Measurements from ENCODE around the gene TMEM63B.

Gene TMEM63B

DNA sequence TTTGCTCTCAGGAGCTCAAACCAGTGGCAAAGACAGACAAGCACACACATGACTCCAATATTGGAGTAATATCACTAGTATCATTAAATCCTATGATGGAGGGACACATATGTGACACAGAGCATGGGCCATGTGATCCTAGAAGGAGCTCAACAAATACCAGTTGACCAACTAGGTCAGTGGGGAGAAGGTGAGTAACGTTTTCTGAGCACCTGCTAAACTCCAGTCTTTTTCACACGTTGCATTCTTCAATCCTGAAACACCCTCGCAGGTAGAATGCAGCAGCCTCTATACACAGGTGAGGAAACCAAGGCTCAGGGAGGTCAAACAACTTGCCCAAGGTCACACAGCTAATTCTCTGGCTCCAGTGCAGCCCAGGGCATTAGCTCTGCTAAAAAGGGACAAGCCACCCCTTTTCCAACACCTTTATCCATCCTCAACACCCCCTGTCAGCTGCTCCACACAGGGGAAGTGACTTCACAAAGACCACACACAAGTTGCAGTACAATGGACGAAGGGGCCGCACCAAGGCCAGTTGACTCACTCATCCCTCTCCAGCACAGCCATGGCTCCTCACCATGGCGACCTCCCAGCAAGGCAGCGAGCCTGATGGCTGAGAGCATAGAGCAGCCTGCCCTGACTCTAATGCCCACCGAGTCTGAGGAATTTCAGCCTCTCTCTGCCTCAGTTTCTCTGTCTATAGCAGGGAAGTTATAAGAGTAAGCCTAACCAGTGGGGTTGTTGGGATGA, 35.7 kb downstream of the TMEM63B start:
- DNase-seq (ENCODE audit: low read depth): no peak
- H3K4me3 ChIP-seq (ENCODE audit: low read depth, low read length): no peak overlapping the region
- no peak for TF ChIP-seq CTCF (IDR thresholded peaks at IDR 0.05; ENCODE audit: low read depth, low read length, missing control alignments)

DNA sequence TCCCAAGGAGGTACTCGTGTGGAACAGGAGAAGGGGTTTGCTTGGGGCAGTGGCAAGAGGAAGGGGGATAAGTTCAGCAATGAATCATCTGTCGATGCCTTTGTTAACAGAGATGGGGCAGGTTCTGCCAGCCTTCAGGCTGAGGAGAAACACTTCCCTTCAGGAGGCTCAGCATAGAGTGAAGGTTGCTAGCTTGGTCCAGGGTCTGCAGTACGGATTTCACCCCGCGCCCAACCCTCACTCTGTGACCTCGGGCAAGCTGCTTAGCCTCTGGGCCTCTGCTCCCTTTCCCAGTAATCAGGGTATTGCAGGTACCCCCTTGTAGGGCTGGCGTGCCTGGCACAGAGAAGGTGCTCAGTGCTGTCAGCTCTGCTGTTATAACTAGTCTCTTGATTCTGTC, 38.8 kb downstream of the TMEM63B start:
- no peak for DNase-seq (ENCODE audit: low read depth)
- no peak overlapping the region for H3K4me3 ChIP-seq (ENCODE audit: low read depth, low read length)
- no peak for TF ChIP-seq CTCF (IDR thresholded peaks at IDR 0.05; ENCODE audit: low read depth, low read length, missing control alignments)

- no peak for DNase-seq (ENCODE audit: low read depth)
- no peak overlapping the region for H3K4me3 ChIP-seq (ENCODE audit: low read depth, low read length)
- no peak for TF ChIP-seq CTCF (IDR thresholded peaks at IDR 0.05; ENCODE audit: low read depth, low read length, missing control alignments)
Measured at GRCh38 chr6:44166591-44167184, 39.3 kb downstream of the TMEM63B start.

GRCh38 chr6:44167567-44167966, 40.2 kb downstream of the TMEM63B start:
- no peak for DNase-seq (ENCODE audit: low read depth)
- no peak for TF ChIP-seq CTCF (IDR thresholded peaks at IDR 0.05; ENCODE audit: low read depth, low read length, missing control alignments)

DNA sequence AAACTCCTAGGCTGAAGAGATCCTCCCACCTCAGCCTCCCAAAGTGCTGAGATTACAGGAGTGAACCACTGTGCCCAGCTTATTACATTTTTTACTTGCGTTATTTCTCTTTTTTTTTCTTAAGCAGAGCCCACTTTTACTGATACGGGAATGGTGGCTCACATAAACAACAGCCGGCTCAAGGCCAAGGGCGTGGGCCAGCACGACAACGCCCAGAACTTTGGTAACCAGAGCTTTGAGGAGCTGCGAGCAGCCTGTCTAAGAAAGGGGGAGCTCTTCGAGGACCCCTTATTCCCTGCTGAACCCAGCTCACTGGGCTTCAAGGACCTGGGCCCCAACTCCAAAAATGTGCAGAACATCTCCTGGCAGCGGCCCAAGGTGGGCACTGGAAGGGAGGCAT, 41.8 kb downstream of the TMEM63B start:
- no peak overlapping the region for H3K4me3 ChIP-seq (ENCODE audit: low read depth, low read length)
- TF ChIP-seq CTCF (IDR thresholded peaks at IDR 0.05; ENCODE audit: low read depth, low read length, missing control alignments): no peak
- DNase-seq (ENCODE audit: low read depth): no peak

More at GRCh38 chr6:44167567-44167966, 40.2 kb downstream of the TMEM63B start:
- no peak overlapping the region for H3K4me3 ChIP-seq (ENCODE audit: low read depth, low read length)

DNA sequence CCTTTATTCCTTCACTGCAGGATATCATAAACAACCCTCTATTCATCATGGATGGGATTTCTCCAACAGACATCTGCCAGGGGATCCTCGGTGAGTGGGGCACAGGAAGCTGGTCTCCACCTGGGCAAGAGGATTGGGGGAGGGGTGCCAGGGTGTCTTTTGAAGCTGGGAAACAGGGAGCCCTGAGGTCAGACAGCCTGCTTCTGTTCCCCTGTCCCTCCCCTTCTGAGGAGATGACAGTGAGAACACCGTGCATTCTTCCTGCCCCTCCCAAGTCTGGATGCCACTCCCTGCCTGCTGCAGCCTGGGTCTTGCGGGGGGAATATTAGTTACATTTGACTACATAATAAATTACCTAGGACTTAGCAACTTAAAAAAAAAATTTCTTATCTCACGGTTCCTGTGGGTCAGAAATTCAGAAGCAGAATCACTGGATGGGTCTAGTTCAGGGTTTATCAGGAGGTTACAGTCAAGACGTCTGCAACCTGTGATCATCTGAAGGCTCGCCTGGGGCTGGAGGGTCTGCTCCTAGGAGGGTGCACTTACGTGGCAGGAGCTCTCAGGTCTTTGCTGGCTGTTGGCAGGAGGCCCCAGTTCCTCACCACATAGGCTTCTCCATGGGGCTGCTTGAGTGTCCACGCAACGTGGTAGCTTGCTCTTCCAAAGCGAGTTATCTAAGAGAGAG, 42.7 kb downstream of the TMEM63B start:
- DNase-seq (ENCODE audit: low read depth): no peak
- TF ChIP-seq CTCF (IDR thresholded peaks at IDR 0.05; ENCODE audit: low read depth, low read length, missing control alignments): no peak
- no peak overlapping the region for H3K4me3 ChIP-seq (ENCODE audit: low read depth, low read length)

Measured in GM12864 (cell line).